HG02798 (cell line): ENCODE measurements around the gene NUP43.
"Not testable (repeated sequence)": the region's sequence is repeated elsewhere in the genome, so short reads cannot be mapped to it uniquely, and the experiment has no call there.

Source experiments
- ATAC-seq: cut with Tn5 transposase; IDR thresholded peaks from one replicate; pipeline ENCODE4 v1.9.1; 2021; ENCODE audit warnings: mild to moderate bottlenecking; ENCODE audit not compliant: unreplicated experiment, poor library complexity

The NUP43 gene

GRCh38 chr6:149698175-149698574 is 48.2 kb downstream of the NUP43 start:
- ATAC-seq = no peak

GRCh38 chr6:149696901-149697300 is 49.4 kb downstream of the NUP43 start:
- ATAC-seq = no peak

DNA sequence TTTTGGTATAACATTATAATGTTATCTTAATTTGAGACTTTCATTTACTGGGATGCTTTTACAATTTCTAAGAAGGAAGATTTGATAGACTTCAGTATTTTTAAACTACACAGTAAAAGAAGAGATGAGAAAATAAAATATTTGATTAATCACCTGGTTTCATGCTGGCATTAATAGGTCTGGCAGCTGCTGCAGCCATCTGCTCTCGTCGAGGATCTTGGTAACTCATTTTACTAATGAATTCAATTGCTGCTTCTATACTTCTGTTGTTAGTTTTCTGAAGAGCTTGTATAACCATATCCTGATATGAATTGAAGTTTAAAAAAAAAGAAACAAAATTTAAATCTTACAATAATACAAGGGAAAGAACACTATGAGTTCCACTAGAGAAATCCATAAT is 51.4 kb downstream of the NUP43 start:
- ATAC-seq = no peak

DNA sequence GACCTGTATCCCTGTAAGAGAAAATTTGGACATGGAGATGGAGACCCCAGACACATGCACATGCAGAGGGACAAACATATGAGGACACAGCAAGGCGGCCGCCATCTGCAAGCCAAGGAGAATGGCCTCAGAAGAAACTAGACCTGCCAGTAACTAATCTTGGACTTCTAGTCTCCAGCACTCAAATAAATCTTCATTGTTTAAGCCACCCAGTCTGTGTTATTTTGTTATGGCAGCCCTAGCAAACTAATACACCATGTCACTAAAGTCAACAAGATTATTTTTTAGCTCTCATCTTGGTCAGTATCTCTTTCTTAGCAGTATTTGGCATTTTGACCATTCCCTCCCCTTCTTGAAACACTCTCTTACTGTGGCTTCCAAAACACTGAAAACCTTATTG is 55.1 kb downstream of the NUP43 start:
- ATAC-seq = no peak

DNA sequence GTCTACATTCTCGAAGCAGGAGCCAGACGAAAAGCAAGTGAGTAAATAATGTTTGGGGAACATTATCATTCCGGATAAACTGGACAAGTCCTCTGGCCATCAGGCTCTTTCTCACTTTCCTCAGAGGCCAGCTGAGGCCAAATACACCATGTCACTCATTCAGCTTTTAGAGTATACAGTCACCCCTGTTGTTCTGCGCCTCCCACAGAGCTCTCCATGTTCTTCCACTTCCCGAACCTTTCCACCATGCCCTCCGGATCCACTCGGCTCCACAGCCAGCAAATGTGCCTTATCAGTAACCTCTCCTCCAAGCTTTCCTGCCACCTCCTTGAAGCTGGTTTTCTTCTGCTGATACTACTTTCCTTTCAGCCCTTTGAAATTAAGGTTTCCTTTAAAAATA is 60.1 kb downstream of the NUP43 start:
- no peak for ATAC-seq

DNA sequence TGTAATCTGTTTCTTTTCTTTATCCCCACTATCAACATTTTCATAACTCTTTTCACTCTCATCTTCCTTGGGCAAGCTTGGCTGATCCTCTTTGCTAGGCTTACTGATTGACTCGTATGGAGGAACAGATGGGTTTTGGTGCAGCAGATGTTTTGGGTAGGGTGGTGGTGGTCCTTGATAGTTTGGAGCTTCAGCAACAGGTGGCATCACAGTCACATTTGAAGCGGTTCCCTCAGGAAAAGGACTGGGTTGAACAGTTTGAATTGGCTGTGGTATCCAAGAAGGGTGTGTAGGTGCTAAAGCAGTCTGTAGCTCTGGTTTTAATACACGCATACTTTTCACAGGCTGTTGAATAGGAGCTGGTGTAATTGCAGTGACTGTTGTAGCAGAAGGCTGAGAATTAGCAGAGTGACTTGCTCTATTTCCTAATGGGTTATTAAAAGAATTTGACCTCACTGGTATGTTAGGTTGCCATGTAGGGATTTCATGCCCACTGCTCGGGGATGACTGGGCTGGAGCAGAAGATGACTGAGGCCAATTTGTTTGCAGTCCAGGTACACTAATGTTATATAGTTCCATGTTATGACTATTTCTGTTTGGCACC is 63.0 kb downstream of the NUP43 start:
- no peak for ATAC-seq

DNA sequence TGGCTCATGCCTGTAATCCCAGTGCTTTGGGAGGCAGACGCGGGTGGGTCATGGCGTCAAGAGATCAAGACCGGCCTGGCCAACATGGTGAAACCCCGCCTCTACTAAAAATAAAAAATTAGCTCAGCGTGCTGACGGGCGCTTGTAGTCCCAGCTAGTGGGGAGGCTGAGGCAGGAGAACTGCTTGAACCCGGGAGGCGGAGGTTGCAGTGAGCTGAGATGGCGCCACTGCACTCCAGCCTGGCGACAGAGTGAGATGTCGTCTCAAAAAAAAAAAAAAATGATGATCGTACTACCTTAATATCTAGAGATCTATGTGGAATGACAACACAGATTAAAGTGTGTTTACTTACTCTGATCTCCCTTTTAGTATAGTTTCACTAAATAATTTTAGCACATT is 64.5 kb downstream of the NUP43 start:
- ATAC-seq = not testable (repeated sequence)

DNA sequence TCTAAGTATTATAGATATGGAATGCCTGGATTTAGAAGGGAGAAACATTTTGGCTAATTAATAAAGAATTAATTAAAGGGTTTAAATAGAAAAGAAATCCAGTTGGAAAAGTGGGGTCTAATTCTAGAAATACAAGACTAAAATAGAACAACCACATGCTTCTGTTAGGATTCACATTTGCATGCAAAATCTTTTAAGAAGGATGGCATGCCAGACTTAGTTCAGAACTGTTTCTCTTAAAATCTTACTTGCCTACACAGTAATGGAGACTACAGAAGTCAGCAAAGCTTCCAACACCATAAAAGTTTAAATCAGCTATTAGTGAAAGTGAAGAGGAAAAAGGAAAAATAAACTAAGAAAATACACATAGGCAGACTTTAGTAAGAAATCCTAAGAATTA is 65.1 kb downstream of the NUP43 start:
- no peak for ATAC-seq

GRCh38 chr6:149680503-149680902 is 65.8 kb downstream of the NUP43 start:
- ATAC-seq = peak; percentile 58
